Endothelial cell of umbilical vein (primary cell): ENCODE results near the gene KIF18A. TPM values are rescaled to one million over a fixed set of nuclear protein-coding genes. Genes with fewer than 3 reads are reported as not detected.

Experiments
- BruUV-seq: library from RNA; stranded (reverse); fragments of 400-500 nt; replicated peaks from 2 replicates; lab custom pipeline; 2021; lab: Mats Ljungman, UMichigan
- CTCF ChIA-PET: fragments of 300-600, 350-600 bp; sonication (Branson Sonifier 250); formaldehyde crosslinking; loops from one replicate; lab custom pipeline; 2021; ENCODE audit warnings: antibody characterized with exemption, inconsistent platforms; lab: Charles Lee
- POLR2A ChIA-PET: fragments of 300-600, 350-600 bp; sonication (Branson Sonifier 250); formaldehyde crosslinking; loops from one replicate; lab custom pipeline; 2021; ENCODE audit warnings: antibody characterized with exemption, inconsistent platforms; lab: Charles Lee
- DNase-seq: peaks from one replicate; pipeline ENCODE4 v3.0.0-alpha.2; 2011; ENCODE audit warnings: low read depth, low spot score
- FAIRE-seq: peaks from 2 replicates; lab custom pipeline; 2011; peaks lifted over from hg19 to GRCh38; lab: Jason Lieb, UNC
- H2AFZ ChIP-seq: 2 replicates; pipeline ENCODE4 v1.6.0; 2012; ENCODE audit warnings: low read depth, low read length, control low read depth, inconsistent platforms
- H3K27ac ChIP-seq: 2 replicates; pipeline ENCODE4 v1.5.1; 2011; ENCODE audit warnings: low read depth, mild to moderate bottlenecking, control low read depth, low read length, moderate library complexity; ENCODE audit not compliant: insufficient read depth
- H3K27me3 ChIP-seq, 2 experiments: 2 replicates each; pipeline versions ENCODE4 v1.6.0 to v1.6.1; 2011; ENCODE audit warnings: low read length in 2 of 2, mixed read lengths in 1 of 2; ENCODE audit not compliant: control insufficient read depth in 2 of 2, insufficient read depth in 2 of 2
- H3K36me3 ChIP-seq, 2 experiments: 2 replicates in 1 of 2; 3 replicates in 1 of 2; pipeline ENCODE4 v1.5.1; 2011; ENCODE audit warnings: low read length in 2 of 2, mild to moderate bottlenecking in 1 of 2, moderate library complexity in 1 of 2; ENCODE audit not compliant: control insufficient read depth in 2 of 2, insufficient read depth in 2 of 2; ENCODE audit errors: extremely low read depth in 1 of 2
- H3K4me1 ChIP-seq: 3 replicates; pipeline ENCODE4 v1.5.1; 2011; ENCODE audit warnings: mild to moderate bottlenecking, low read length; ENCODE audit not compliant: control insufficient read depth, insufficient read depth; ENCODE audit errors: extremely low read depth
- H3K4me2 ChIP-seq: 2 replicates; pipeline ENCODE4 v1.6.1; 2011; ENCODE audit warnings: low read length, control low read depth, mixed read lengths; ENCODE audit not compliant: insufficient read depth
- H3K4me3 ChIP-seq, 3 experiments: fragments of 200-600 bp in 1 of 3; sonication (generic), shearing (Covaris generic) in 1 of 3; replicated peaks in 1 of 3; 2 replicates each; pipeline ENCODE4 v1.5.1; 2011 to 2016; ENCODE audit warnings: control low read depth in 3 of 3, low read length in 3 of 3, mild to moderate bottlenecking in 2 of 3, inconsistent platforms in 1 of 3, low read depth in 1 of 3, moderate library complexity in 1 of 3; ENCODE audit not compliant: insufficient read depth in 1 of 3
- H3K79me2 ChIP-seq: 2 replicates; pipeline ENCODE4 v1.6.0; 2012; ENCODE audit warnings: low read length, inconsistent platforms; ENCODE audit not compliant: control insufficient read depth, insufficient read depth
- H3K9ac ChIP-seq: replicated peaks from 2 replicates; pipeline ENCODE3; 2011; ENCODE audit warnings: low read length, control low read depth; ENCODE audit not compliant: insufficient read depth; ENCODE audit errors: extremely low read depth
- H3K9me1 ChIP-seq: replicated peaks from 3 replicates; pipeline ENCODE4 v1.6.0; 2011; ENCODE audit warnings: mild to moderate bottlenecking, low read length; ENCODE audit not compliant: control insufficient read depth, insufficient read depth; ENCODE audit errors: extremely low read depth
- H3K9me3 ChIP-seq: replicated peaks from 2 replicates; pipeline ENCODE4 v1.5.1; 2012; ENCODE audit warnings: low read length, inconsistent platforms; ENCODE audit not compliant: control insufficient read depth, insufficient read depth
- H4K20me1 ChIP-seq: replicated peaks from 2 replicates; pipeline ENCODE3; 2011; ENCODE audit warnings: mild to moderate bottlenecking, low read length; ENCODE audit not compliant: control insufficient read depth, insufficient read depth; ENCODE audit errors: extremely low read depth
- CTCF ChIP-seq, 2 donors: IDR thresholded peaks; 1 replicate in 1 of 2; 2 replicates in 1 of 2; pipeline ENCODE4 v1.5.1; 2011; ENCODE audit warnings: low read length in 2 of 2, mild to moderate bottlenecking in 2 of 2, moderate library complexity in 2 of 2, control low read depth in 1 of 2, inconsistent platforms in 1 of 2, low read depth in 1 of 2; ENCODE audit not compliant: insufficient read depth in 1 of 2; ENCODE audit errors: extremely low read depth in 1 of 2
- EZH2 ChIP-seq: IDR thresholded peaks from 2 replicates; pipeline ENCODE4 v1.6.1; 2012; ENCODE audit warnings: borderline replicate concordance, low read depth, mild to moderate bottlenecking, moderate library complexity, low read length, inconsistent platforms; ENCODE audit not compliant: severe bottlenecking
- FOS ChIP-seq: IDR thresholded peaks from 2 replicates; pipeline ENCODE4 v1.6.1; 2011; ENCODE audit warnings: mild to moderate bottlenecking, low read length, moderate library complexity, borderline replicate concordance; ENCODE audit not compliant: insufficient read depth
- GATA2 ChIP-seq: IDR thresholded peaks from 2 replicates; pipeline ENCODE4 v1.7.0; 2011; ENCODE audit warnings: low read depth, mild to moderate bottlenecking, moderate library complexity, mixed read lengths, low read length; ENCODE audit not compliant: insufficient read length, insufficient read depth
- JUN ChIP-seq: IDR thresholded peaks from 2 replicates; pipeline ENCODE4 v1.6.1; 2011; ENCODE audit warnings: borderline replicate concordance, low read depth; ENCODE audit not compliant: insufficient read length, insufficient read depth
- MYC ChIP-seq: IDR thresholded peaks from one replicate; pipeline ENCODE4 v1.6.1; 2011; ENCODE audit warnings: mild to moderate bottlenecking, low read depth, low read length
- POLR2A ChIP-seq: IDR thresholded peaks from 2 replicates; pipeline ENCODE4 v1.6.1; 2012; ENCODE audit warnings: low read depth, mild to moderate bottlenecking, control low read depth, low read length
- POLR2AphosphoS5 ChIP-seq: IDR thresholded peaks from 2 replicates; pipeline ENCODE4 v1.6.1; 2012; ENCODE audit warnings: low read depth, mild to moderate bottlenecking, control low read depth, low read length, moderate library complexity; ENCODE audit not compliant: insufficient read depth
- dilution Hi-C: fragments of 300-500 bp; cut with MboI; formaldehyde crosslinking; loops from one replicate; pipeline ENCODE4 v1.15.0; 2019; ENCODE audit warnings: low sequenced_read_pairs; ENCODE audit not compliant: extremely low pct_ligation_motif_present
- intact Hi-C: fragments of 100-400 bp; cut with micrococcal nuclease; formaldehyde crosslinking; loops from one replicate; pipeline ENCODE4 v1.10.0; 2022
- polyA plus RNA-seq, 4 experiments: library from polyadenylated mRNA; depleted of rRNA in 3 of 4; stranded (reverse) in 3 of 4; unstranded in 1 of 4; fragments of >200 nt; gene quantifications; 2 replicates each; pipeline versions ENCODE4 v1.2.1 to v1.2.3, GENCODE V29; 2011 to 2012; ENCODE audit warnings: missing spikeins in 1 of 4
- total RNA-seq: library from RNA; stranded (reverse); gene quantifications from 2 replicates; pipeline ENCODE4 v1.2.3, GENCODE V29; 2021
- TF ChIP-seq, protein P1 (sequence below): IDR thresholded peaks from 2 replicates; pipeline ENCODE4 v1.6.1; 2011; ENCODE audit not compliant: insufficient read depth, insufficient read length

KIF18A gene
- total and polyA plus RNA-seq, 2 donors (not counting 3 experiments of a cell fraction or from before 2014, with no cell fraction given): 2.5 to 18.5 TPM

DNA sequence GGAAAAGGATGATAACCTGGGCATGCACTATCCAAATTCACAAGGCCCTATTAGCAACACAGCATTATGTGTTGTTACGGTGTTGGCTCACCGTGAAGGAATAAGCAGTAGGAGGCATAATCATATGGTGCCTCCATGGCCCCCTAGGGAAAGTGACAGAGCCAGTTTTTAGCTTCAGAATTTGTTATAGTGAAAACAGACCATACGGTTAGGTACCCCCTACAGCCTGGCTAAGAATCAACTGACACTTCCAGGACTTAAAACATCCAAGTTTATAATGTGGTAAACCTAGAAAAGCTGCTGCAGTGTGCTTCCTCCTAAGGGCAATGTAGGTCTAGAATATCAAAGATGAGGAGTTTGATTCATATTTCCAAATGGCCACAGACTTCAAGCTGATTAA is 30.4 kb downstream of the KIF18A start:
- Histone ChIP-seq H3K79me2 (no peaks in the 10 kb centered on the region), H3K9me1 (no peaks in the 10 kb centered on the region), H3K9me3 (no peaks in the 10 kb centered on the region), H3K27ac (no peak overlapping the region), H2AFZ (no peak overlapping the region), H4K20me1 (no peaks in the 10 kb centered on the region), H3K27me3 (no peaks in the 10 kb centered on the region), H3K4me1 (peaks cover under 1% of the 10 kb centered on the region), H3K4me3 (no peak overlapping the region), H3K4me2 (no peak overlapping the region), H3K36me3 (no peaks in the 10 kb centered on the region), H3K9ac (no peak overlapping the region)
- ChIA-PET POLR2A (no interaction called here), CTCF (interaction anchor here (1.3 to 2.1 kb wide), 2 partner anchors 13 to 68 kb away, joined by 3 to 10 read pairs; no protein-coding TSS in a partner anchor)
- DNase-seq (no peak), FAIRE-seq (no peak)
- no TSS peak for BruUV-seq
- intact Hi-C loops (no loop called here), dilution Hi-C loops (no loop called here)
- no peak for TF ChIP-seq POLR2A
- no peak for TF ChIP-seq POLR2AphosphoS5
- no peak for TF ChIP-seq MYC
- TF ChIP-seq, protein P1, sequence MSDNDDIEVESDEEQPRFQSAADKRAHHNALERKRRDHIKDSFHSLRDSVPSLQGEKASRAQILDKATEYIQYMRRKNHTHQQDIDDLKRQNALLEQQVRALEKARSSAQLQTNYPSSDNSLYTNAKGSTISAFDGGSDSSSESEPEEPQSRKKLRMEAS: no peak
- TF ChIP-seq JUN: no peak
- TF ChIP-seq CTCF (IDR thresholded peaks at IDR 0.05; ENCODE audit: extremely low read depth in 1 of 2, insufficient read depth in 1 of 2, low read depth in 1 of 2, low read length in 2 of 2): no peak
- TF ChIP-seq FOS: no peak
- TF ChIP-seq EZH2: no peak
- no peak for TF ChIP-seq GATA2
